ENCODE results near the gene SPOUT1.

Gene SPOUT1

DNA sequence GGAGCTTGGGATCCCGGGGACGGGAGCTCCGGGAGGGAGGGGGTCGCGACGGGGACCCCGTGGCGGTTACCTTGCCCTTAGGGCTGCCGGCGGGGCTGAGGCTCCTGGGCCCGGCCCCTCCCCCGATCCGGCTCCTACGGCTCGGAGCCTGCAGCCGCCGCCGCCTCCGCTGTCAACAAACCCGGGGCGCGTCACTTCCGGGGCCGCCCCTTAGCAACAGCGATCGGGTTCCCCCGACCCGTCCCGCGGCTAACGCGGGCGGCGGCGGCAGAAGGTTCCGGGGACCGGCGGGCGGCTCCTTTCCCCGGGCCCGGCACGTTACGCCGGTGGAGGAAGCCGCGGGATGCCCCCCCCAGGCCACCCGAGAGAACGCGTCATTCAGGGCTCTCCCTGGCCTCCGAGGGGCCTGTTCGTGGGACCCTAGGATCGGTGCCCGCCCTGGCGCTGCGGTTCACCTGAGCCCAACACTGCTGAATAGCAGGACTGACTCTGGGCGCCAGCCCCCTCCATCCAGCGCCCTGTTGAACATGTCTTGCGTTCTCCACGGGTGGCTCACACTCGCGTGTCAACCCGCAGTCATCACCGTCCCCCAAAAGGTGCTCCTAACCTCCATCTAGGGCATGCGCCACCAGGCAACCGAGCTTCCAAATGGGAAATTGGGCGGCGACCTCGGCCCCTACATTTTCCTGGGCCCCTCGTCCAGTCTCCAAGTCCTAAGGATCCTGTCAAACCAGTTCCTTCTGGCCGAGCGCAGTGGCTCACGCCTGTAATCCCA lies 57.7 kb downstream of the SPOUT1 start, which contains the start of gene ZER1:
TSS of gene ZER1 (minus strand) at position 183 of the 775 bp plus-strand sequence. CDS start 16,362 bp downstream, outside the sequence.
- peak; percentile 97 for DNase-seq (ENCODE audit: low spot score)

GRCh38 chr9:128771094-128771721 lies 58.4 kb downstream of the SPOUT1 start:
- no peak for DNase-seq (ENCODE audit: low spot score)

DNA sequence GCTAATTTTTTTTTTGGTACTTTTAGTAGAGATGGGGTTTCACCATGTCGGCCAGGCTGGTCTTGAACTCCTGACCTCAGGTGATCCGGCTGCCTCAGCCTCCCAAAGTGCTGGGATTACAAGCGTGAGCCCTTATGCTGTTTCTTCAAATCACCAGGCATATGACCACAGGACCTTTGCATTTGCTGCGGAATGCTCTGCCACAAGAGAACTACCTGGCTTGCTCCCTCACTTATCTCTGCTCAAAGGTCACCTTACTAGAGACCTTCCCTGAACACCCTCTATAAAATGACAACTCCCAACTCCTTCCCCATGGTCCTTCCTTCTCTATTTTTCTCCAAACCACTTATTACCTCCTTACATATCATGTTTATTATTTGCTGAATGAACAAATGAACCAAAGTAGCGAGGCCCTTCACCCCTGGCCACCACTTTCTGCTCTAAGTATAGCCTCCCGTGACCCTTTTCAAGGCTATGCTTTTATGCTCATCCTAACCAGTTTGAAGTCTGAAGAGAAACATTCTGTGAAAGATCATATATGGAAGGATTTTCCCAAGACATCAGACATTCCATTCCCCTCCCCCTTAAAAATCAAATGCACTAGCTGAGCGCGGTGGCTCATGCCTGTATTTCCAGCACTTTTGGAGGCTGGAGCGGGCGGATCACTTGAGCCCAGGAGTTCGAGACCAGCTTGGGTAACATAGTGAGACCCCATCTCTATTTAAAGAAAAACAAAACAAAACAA lies 59.1 kb downstream of the SPOUT1 start:
- DNase-seq (ENCODE audit: low spot score) = no peak

Data from germinal center (tissue), 1 donor.